KMS-11 (cell line): ENCODE data around the gene NRXN3.

Experiments
- H2AFZ ChIP-seq: fragments of 200-600 bp; sonication (generic); 2 replicates; pipeline ENCODE4 v1.6.1; 2016; ENCODE audit warnings: antibody characterized with exemption, mixed run types, low read depth
- H3K27ac ChIP-seq: fragments of 200-600 bp; sonication (generic); 2 replicates; pipeline ENCODE4 v1.6.1; 2016; ENCODE audit warnings: mild to moderate bottlenecking, mixed run types
- H3K27me3 ChIP-seq: fragments of 200-600 bp; sonication (generic); 2 replicates; pipeline ENCODE4 v1.6.1; 2017; ENCODE audit warnings: mild to moderate bottlenecking, low read depth, mixed run types, moderate library complexity; ENCODE audit not compliant: insufficient read depth
- H3K36me3 ChIP-seq: fragments of 200-600 bp; sonication (generic); 2 replicates; pipeline ENCODE4 v1.6.1; 2017; ENCODE audit warnings: mild to moderate bottlenecking, mixed run types; ENCODE audit not compliant: insufficient read depth
- H3K4me1 ChIP-seq: fragments of 200-600 bp; sonication (generic); 2 replicates; pipeline ENCODE4 v1.6.1; 2016; ENCODE audit warnings: mild to moderate bottlenecking, low read depth, mixed run types; ENCODE audit not compliant: poor library complexity, severe bottlenecking
- H3K4me2 ChIP-seq: fragments of 200-600 bp; sonication (generic); 2 replicates; pipeline ENCODE4 v1.7.0; 2016; ENCODE audit warnings: mild to moderate bottlenecking, mixed run types
- H3K4me3 ChIP-seq: fragments of 200-600 bp; sonication (generic); IDR thresholded peaks from 2 replicates; pipeline ENCODE4 v1.6.1; 2017; ENCODE audit warnings: low read depth, low read length, mixed read lengths; ENCODE audit not compliant: insufficient read depth
- H3K79me2 ChIP-seq: fragments of 200-600 bp; sonication (generic); 2 replicates; pipeline ENCODE4 v1.6.1; 2016; ENCODE audit warnings: low read depth, mixed run types; ENCODE audit not compliant: insufficient read depth
- H3K9ac ChIP-seq: fragments of 200-600 bp; sonication (generic); 2 replicates; pipeline ENCODE4 v1.6.1; 2016; ENCODE audit warnings: mild to moderate bottlenecking, mixed run types
- H4K20me1 ChIP-seq: fragments of 200-600 bp; sonication (generic); 2 replicates; pipeline ENCODE4 v1.6.1; 2016; ENCODE audit warnings: mild to moderate bottlenecking, mixed run types; ENCODE audit not compliant: insufficient read depth
- CTCF ChIP-seq: fragments of 200-600 bp; sonication (generic); conservative IDR thresholded peaks from 2 replicates; pipeline ENCODE4 v1.6.1; 2017; ENCODE audit warnings: low read depth, mild to moderate bottlenecking, antibody characterized with exemption, low read length, moderate library complexity, mixed read lengths

Gene NRXN3

GRCh38 chr14:78598046-78598920 is 428.1 kb downstream of the NRXN3 start:
- Histone ChIP-seq H3K4me2 (no peak overlapping the region), H3K4me3 (no peak overlapping the region), H3K4me1 (no peaks in the 10 kb centered on the region), H4K20me1 (no peaks in the 10 kb centered on the region), H3K36me3 (no peaks in the 10 kb centered on the region), H3K9ac (no peak overlapping the region), H2AFZ (peak overlapping the region; percentile 22; the same call in 1 of the 2 replicates), H3K27ac (no peak overlapping the region), H3K79me2 (no peaks in the 10 kb centered on the region), H3K27me3 (no peaks in the 10 kb centered on the region)
- peak; percentile 93 for TF ChIP-seq CTCF

- H2AFZ ChIP-seq: no peak overlapping the region
- H3K27me3 ChIP-seq: no peaks in the 10 kb centered on the region
- H3K79me2 ChIP-seq: no peaks in the 10 kb centered on the region
- H3K9ac ChIP-seq: no peak overlapping the region
- H4K20me1 ChIP-seq: no peaks in the 10 kb centered on the region
- no peak for TF ChIP-seq CTCF
- H3K27ac ChIP-seq: no peak overlapping the region
- H3K4me3 ChIP-seq: no peak overlapping the region
- no peaks in the 10 kb centered on the region for H3K4me1 ChIP-seq
- H3K4me2 ChIP-seq: no peak overlapping the region
- H3K36me3 ChIP-seq: no peaks in the 10 kb centered on the region
Measured at GRCh38 chr14:78605025-78605762, 435.0 kb downstream of the NRXN3 start.

- Histone ChIP-seq H3K4me2 (no peak overlapping the region), H3K9ac (no peak overlapping the region), H3K36me3 (no peaks in the 10 kb centered on the region), H4K20me1 (no peaks in the 10 kb centered on the region), H3K27me3 (no peaks in the 10 kb centered on the region), H3K27ac (no peak overlapping the region), H2AFZ (no peak overlapping the region), H3K79me2 (no peaks in the 10 kb centered on the region), H3K4me3 (no peak overlapping the region), H3K4me1 (no peaks in the 10 kb centered on the region)
- no peak for TF ChIP-seq CTCF
Measured at GRCh38 chr14:78605897-78606500, 435.8 kb downstream of the NRXN3 start.

GRCh38 chr14:78608998-78609787 is 439.0 kb downstream of the NRXN3 start:
- Histone ChIP-seq H3K4me1 (peaks cover 16% of the 10 kb centered on the region), H4K20me1 (no peaks in the 10 kb centered on the region), H3K4me3 (no peak overlapping the region), H3K9ac (no peak overlapping the region), H3K27ac (no peak overlapping the region), H2AFZ (no peak overlapping the region), H3K27me3 (no peaks in the 10 kb centered on the region), H3K4me2 (no peak overlapping the region), H3K36me3 (no peaks in the 10 kb centered on the region), H3K79me2 (no peaks in the 10 kb centered on the region)
- no peak for TF ChIP-seq CTCF
